Naive thymus-derived CD4-positive, alpha-beta T cell (primary cell): Measurements from ENCODE around the gene KRTCAP2. TPM values are rescaled to one million over a fixed set of nuclear protein-coding genes. Genes with fewer than 3 reads are reported as not detected.

Source experiments
- ATAC-seq: fragments of 150-1000 bp; cut with Tn5 transposase; 2 replicates; pipeline ENCODE4 v1.10.0; 2021; ENCODE audit warnings: mild to moderate bottlenecking, moderate library complexity
- CTCF ChIA-PET: fragments of 350-600 bp; sonication (Branson Sonifier 250); formaldehyde crosslinking; loops from one replicate; lab custom pipeline; 2021; ENCODE audit warnings: antibody characterized with exemption; lab: Charles Lee
- POLR2A ChIA-PET: fragments of 350-600 bp; sonication (Branson Sonifier 250); formaldehyde crosslinking; loops from one replicate; lab custom pipeline; 2021; ENCODE audit warnings: antibody characterized with exemption, inconsistent platforms; lab: Charles Lee
- DNase-seq, 9 donors: peaks; one replicate each; pipeline versions ENCODE4 v3.0.0 to v3.0.0-alpha.2; 2020 to 2022; ENCODE audit warnings: mixed read lengths in 1 of 9
- H3K27ac ChIP-seq: one replicate; pipeline ENCODE4 v1.7.0; 2013; ENCODE audit warnings: mild to moderate bottlenecking, low read depth, low read length, moderate library complexity
- H3K27me3 ChIP-seq, 2 donors: one replicate each; pipeline ENCODE4 v1.7.0; 2013; ENCODE audit warnings: low read length in 2 of 2, mild to moderate bottlenecking in 2 of 2, moderate library complexity in 2 of 2; ENCODE audit not compliant: control insufficient read depth in 2 of 2, insufficient read depth in 2 of 2
- H3K36me3 ChIP-seq, 3 experiments: 1 replicate in 2 of 3; 2 replicates in 1 of 3; pipeline ENCODE4 v1.7.0; 2013; ENCODE audit warnings: low read length in 3 of 3, mild to moderate bottlenecking in 3 of 3, moderate library complexity in 1 of 3; ENCODE audit not compliant: insufficient read depth in 3 of 3, control insufficient read depth in 2 of 3
- H3K4me1 ChIP-seq, 2 donors: one replicate each; pipeline ENCODE4 v1.7.0; 2013; ENCODE audit warnings: low read length in 2 of 2, mild to moderate bottlenecking in 2 of 2, moderate library complexity in 1 of 2; ENCODE audit not compliant: control insufficient read depth in 2 of 2, insufficient read depth in 2 of 2
- H3K4me3 ChIP-seq: 2 replicates; pipeline ENCODE4 v1.7.0; 2013; ENCODE audit warnings: mild to moderate bottlenecking, low read length
- H3K9me3 ChIP-seq, 3 experiments: 1 replicate in 2 of 3; 2 replicates in 1 of 3; pipeline ENCODE4 v1.7.0; 2013; ENCODE audit warnings: low read length in 3 of 3; ENCODE audit not compliant: control insufficient read depth in 2 of 3
- H3K27ac Mint-ChIP-seq, 9 donors: one replicate each; pipeline ENCODE4 v1.8.0; 2020 to 2022; ENCODE audit warnings: mixed read lengths in 9 of 9, mild to moderate bottlenecking in 8 of 9, moderate library complexity in 5 of 9, inconsistent platforms in 2 of 9
- H3K27me3 Mint-ChIP-seq, 5 donors: one replicate each; pipeline ENCODE4 v1.8.0; 2021 to 2022; ENCODE audit warnings: mixed read lengths in 5 of 5, mild to moderate bottlenecking in 1 of 5
- H3K36me3 Mint-ChIP-seq, 5 donors: one replicate each; pipeline ENCODE4 v1.8.0; 2020 to 2022; ENCODE audit warnings: mixed read lengths in 5 of 5, mild to moderate bottlenecking in 3 of 5, inconsistent platforms in 1 of 5
- H3K4me1 Mint-ChIP-seq, 7 donors: one replicate each; pipeline ENCODE4 v1.8.0; 2020 to 2022; ENCODE audit warnings: mixed read lengths in 7 of 7, mild to moderate bottlenecking in 3 of 7, inconsistent platforms in 1 of 7
- H3K4me3 Mint-ChIP-seq, 10 donors: one replicate each; pipeline ENCODE4 v1.8.0; 2020 to 2022; ENCODE audit warnings: mild to moderate bottlenecking in 10 of 10, mixed read lengths in 10 of 10, moderate library complexity in 6 of 10, inconsistent platforms in 2 of 10
- H3K9me3 Mint-ChIP-seq, 11 donors: one replicate each; pipeline ENCODE4 v1.8.0; 2020 to 2022; ENCODE audit warnings: mixed read lengths in 11 of 11, mild to moderate bottlenecking in 4 of 11, inconsistent platforms in 1 of 11, moderate library complexity in 1 of 11
- intact Hi-C, 2 donors: fragments of 100-400 bp; cut with micrococcal nuclease; formaldehyde crosslinking; loops; one replicate each; pipeline ENCODE4 v1.15.1; 2023
- polyA plus RNA-seq, 2 donors: library from polyadenylated mRNA; unstranded; fragments of 300-500 nt; fragmentation: Illumina TruSeq; gene quantifications; one replicate each; pipeline ENCODE4 v1.2.3, GENCODE V29; 2021
- total RNA-seq, 6 experiments: library from RNA in 5 of 6; stranded (reverse) in 5 of 6; gene quantifications; 1 replicate in 5 of 6; 2 replicates in 1 of 6; pipeline ENCODE4 v1.2.3 and lab custom pipeline; 2021 to 2026

KRTCAP2 gene
- total and polyA plus RNA-seq, 7 experiments from 2014 or later, result 97.4 to 469 (median 159) TPM

GRCh38 chr1:155207806-155208540 lies 34.9 kb upstream of the KRTCAP2 start, which contains the start of gene THBS3:
Gene THBS3 (minus strand): TSS chr1:155207897. CDS start chr1:155207876, 21 bp downstream.
- DNase-seq (peak in 1 of 9 donors; percentile 9), ATAC-seq (no peak)
- POLR2A ChIA-PET, result interaction anchor here (0.8 to 5.3 kb wide), 11 partner anchors 11 to 66 kb away, joined by 3 to 63 read pairs (median 5); partner anchors contain the start of gene CLK2
- peaks cover 0 to 1% (median 0%) of the 10 kb centered on the region in 11 donors for H3K9me3 Mint-ChIP-seq
- H3K4me3 Mint-ChIP-seq, result peak within 1 kb of the TSS; percentile 81 to 92 (median 88)
- Histone ChIP-seq H3K4me3 (peak within 1 kb of the TSS; percentile 100), H3K36me3 (peaks cover 0 to 19% (median 0%) of the 10 kb centered on the region in 3 experiments), H3K27ac (peak within 1 kb of the TSS; percentile 100), H3K4me1 (peaks cover 20 to 21% of the 10 kb centered on the region in 2 donors), H3K9me3 (no peaks in the 10 kb centered on the region), H3K27me3 (no peaks in the 10 kb centered on the region)
- peak within 1 kb of the TSS; percentile 92 to 99 (median 96) for H3K27ac Mint-ChIP-seq
- no peaks in the 10 kb centered on the region for H3K27me3 Mint-ChIP-seq
- intact Hi-C loops, result loop anchor here (1.0 to 5.0 kb wide), 10 partner anchors 13 to 391 kb away; partner anchors contain the start of genes CLK2 (in 1 of the 2) and ENTREP3 (in 1 of the 2)
- CTCF ChIA-PET, result interaction anchor here (0.6 to 7.4 kb wide), 17 partner anchors 8 to 1423 kb away, joined by 3 to 86 read pairs (median 5); partner anchors contain the start of gene KRTCAP2
- peaks cover 19 to 30% (median 27%) of the 10 kb centered on the region in 7 donors for H3K4me1 Mint-ChIP-seq
- peaks cover 0 to 4% (median 0%) of the 10 kb centered on the region in 5 donors for H3K36me3 Mint-ChIP-seq

DNA sequence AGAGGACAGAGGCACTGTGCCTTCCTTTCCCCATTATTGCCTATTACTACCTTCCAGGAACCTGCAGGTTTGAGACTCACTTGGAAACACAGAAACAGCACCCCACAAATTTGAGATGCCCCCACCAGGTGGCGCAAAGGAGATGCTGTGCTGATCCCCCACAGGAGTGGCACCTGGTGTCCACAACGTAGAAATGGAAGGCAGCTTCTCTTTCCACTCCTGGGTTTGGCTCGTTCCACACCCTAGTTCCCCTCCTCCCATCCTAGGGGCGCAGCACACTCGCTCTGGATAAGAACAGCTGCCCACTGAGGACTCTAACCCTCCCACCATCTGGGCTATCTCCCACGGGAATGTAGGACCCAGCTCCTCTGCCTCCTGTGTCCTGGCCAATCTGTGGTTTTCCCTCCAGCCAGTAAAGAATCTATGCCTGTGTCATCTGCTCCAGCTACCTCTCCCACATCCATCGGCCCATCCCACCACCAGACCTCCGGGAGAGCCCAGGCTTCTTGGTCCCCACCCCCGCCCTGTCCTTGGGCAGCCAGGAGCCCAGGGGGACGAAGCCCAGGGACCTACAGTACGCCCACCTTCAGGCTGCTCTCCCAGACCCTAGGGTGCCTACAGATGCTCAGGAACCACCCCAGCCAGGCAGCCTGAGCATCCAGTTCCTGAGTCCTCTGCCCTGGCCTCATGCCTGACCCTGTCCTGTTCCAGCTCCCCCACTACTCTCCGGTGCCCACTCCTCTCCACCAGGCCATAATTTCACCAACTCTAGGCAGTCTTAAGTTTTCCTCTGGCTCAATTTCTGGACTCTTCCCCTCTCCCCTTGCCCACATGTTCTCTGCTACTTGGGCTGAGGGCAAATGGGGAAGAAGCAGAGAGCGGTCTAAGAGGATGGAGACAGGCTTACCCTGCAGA lies 34.0 kb upstream of the KRTCAP2 start:
- POLR2A ChIA-PET, result interaction anchor here (0.6 to 5.3 kb wide), 12 partner anchors 11 to 66 kb away, joined by 3 to 63 read pairs (median 4); partner anchors contain the start of gene CLK2

DNA sequence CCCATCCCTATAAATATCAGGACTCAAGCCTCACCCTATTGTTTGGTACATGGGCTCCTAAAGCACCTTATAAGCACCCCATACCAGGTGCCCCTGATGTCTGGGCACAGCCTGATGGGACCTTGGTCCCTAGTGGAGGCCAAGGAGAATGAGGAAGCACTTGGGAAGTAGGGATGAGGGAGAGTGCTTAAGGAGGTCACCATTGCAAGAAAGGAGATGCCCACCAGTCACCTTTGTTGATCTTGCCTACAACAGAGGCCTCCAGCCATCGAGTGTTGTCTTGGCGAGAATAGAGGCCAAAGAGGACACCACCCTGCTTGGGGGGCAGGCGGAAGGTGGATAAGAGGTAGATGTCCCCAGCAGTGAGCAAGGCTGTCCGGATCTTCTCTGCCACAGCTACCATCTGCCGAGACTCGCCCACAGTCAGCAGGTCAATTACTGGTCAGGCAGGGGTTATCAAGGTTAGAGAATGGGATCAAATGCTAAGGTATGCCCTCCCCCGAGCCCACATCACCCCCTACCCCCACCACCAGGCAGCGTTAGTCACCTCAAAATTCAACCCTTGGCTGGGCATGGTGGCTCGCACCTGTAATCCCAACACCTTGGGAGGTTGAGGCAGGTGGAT lies 33.0 kb upstream of the KRTCAP2 start:
- peaks cover 20 to 21% of the 10 kb centered on the region in 2 donors for H3K4me1 ChIP-seq
- Mint-ChIP-seq H3K4me3 (peak overlapping the region in 1 of 10 donors; percentile 7), H3K4me1 (peaks cover 19 to 30% (median 27%) of the 10 kb centered on the region in 7 donors), H3K27me3 (no peaks in the 10 kb centered on the region), H3K36me3 (peaks cover 0 to 3% (median 0%) of the 10 kb centered on the region in 5 donors), H3K9me3 (no peaks in the 10 kb centered on the region), H3K27ac (no peak overlapping the region)
- no peak overlapping the region for H3K27ac ChIP-seq
- ChIA-PET POLR2A (interaction anchor here (1.2 to 5.3 kb wide), 4 partner anchors 13 to 39 kb away, joined by 3 to 63 read pairs (median 7); a partner anchor contains a TSS), CTCF (interaction anchor here (0.6 to 7.4 kb wide), 5 partner anchors 19 to 144 kb away, joined by 3 to 86 read pairs (median 4); no protein-coding TSS in a partner anchor)
- intact Hi-C loops, result loop anchor here in 1 of 2 donors (1.0 to 5.0 kb wide), 3 partner anchors 30 to 393 kb away; partner anchors contain the start of gene ENTREP3
- H3K9me3 ChIP-seq, result no peaks in the 10 kb centered on the region
- no peaks in the 10 kb centered on the region for H3K27me3 ChIP-seq
- H3K4me3 ChIP-seq, result no peak overlapping the region
- DNase-seq, result no peak
- ATAC-seq, result no peak
- H3K36me3 ChIP-seq, result peaks cover 0 to 14% (median 0%) of the 10 kb centered on the region in 3 experiments

More for the DNA sequence above, 34.0 kb upstream of the KRTCAP2 start:
- no peaks in the 10 kb centered on the region for H3K27me3 ChIP-seq
- H3K27ac ChIP-seq, result peak overlapping the region; percentile 100
- peaks cover 20 to 21% of the 10 kb centered on the region in 2 donors for H3K4me1 ChIP-seq
- no peak overlapping the region for H3K4me3 ChIP-seq
- H3K27ac Mint-ChIP-seq, result peak overlapping the region; percentile 81 to 96 (median 92)
- H3K9me3 ChIP-seq, result no peaks in the 10 kb centered on the region
- peak; percentile 49 for ATAC-seq
- H3K4me1 Mint-ChIP-seq, result peaks cover 19 to 30% (median 27%) of the 10 kb centered on the region in 7 donors
- peaks cover 0 to 1% (median 0%) of the 10 kb centered on the region in 11 donors for H3K9me3 Mint-ChIP-seq
- H3K36me3 Mint-ChIP-seq, result peaks cover 0 to 4% (median 0%) of the 10 kb centered on the region in 5 donors
- peaks cover 0 to 18% (median 0%) of the 10 kb centered on the region in 3 experiments for H3K36me3 ChIP-seq
- H3K27me3 Mint-ChIP-seq, result no peaks in the 10 kb centered on the region
- H3K4me3 Mint-ChIP-seq, result peak overlapping the region; percentile 26 to 80 (median 65)
- intact Hi-C loops, result loop anchor here (1.0 to 5.0 kb wide), 7 partner anchors 19 to 392 kb away; partner anchors contain the start of gene ENTREP3 (in 1 of the 2)
- DNase-seq, result peak; percentile 81 to 92 (median 88)
- CTCF ChIA-PET, result interaction anchor here (0.7 to 7.4 kb wide), 15 partner anchors 9 to 386 kb away, joined by 3 to 86 read pairs (median 5); partner anchors contain the start of gene KRTCAP2

DNA sequence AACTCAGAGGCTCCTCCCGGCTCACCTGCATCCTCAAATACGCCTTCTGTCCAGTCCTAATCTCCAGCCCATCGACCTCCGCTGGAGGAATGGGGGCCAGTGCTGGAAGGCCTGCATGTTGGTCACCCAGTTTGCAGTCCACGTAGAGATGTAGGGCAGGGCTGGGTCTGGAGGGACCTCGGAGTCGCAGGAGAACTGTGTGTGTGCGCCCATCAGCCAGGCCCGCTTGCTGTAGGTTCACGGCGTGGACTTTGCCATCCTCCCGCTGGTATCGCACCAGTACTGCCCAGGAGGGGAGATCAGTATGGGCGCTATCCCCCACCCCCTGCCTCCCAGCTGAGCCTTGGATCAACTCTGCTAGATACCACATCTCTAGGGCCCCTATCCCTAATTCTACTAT lies 31.9 kb upstream of the KRTCAP2 start:
- H3K27ac Mint-ChIP-seq, result no peak overlapping the region
- POLR2A ChIA-PET, result interaction anchor here (0.7 to 5.3 kb wide), 3 partner anchors 21 to 251 kb away, joined by 3 to 63 read pairs (median 3); no protein-coding TSS in a partner anchor
- H3K36me3 Mint-ChIP-seq, result peaks cover 0 to 2% (median 0%) of the 10 kb centered on the region in 5 donors
- H3K9me3 Mint-ChIP-seq, result no peaks in the 10 kb centered on the region
- no peaks in the 10 kb centered on the region for H3K27me3 Mint-ChIP-seq
- no peak for ATAC-seq
- DNase-seq, result no peak
- Histone ChIP-seq H3K4me1 (peaks cover 20 to 21% of the 10 kb centered on the region in 2 donors), H3K36me3 (peaks cover 0 to 7% (median 0%) of the 10 kb centered on the region in 3 experiments), H3K4me3 (no peak overlapping the region), H3K9me3 (no peaks in the 10 kb centered on the region), H3K27ac (no peak overlapping the region), H3K27me3 (no peaks in the 10 kb centered on the region)
- intact Hi-C loops, result loop anchor here in 1 of 2 donors (5.0 kb wide), 1 partner anchor 52 kb away; the partner anchor contains the start of gene ENTREP3
- CTCF ChIA-PET, result interaction anchor here (1.1 to 7.4 kb wide), 4 partner anchors 12 to 143 kb away, joined by 3 to 86 read pairs (median 6); no protein-coding TSS in a partner anchor
- H3K4me1 Mint-ChIP-seq, result peaks cover 19 to 27% (median 23%) of the 10 kb centered on the region in 7 donors
- H3K4me3 Mint-ChIP-seq, result no peak overlapping the region

DNA sequence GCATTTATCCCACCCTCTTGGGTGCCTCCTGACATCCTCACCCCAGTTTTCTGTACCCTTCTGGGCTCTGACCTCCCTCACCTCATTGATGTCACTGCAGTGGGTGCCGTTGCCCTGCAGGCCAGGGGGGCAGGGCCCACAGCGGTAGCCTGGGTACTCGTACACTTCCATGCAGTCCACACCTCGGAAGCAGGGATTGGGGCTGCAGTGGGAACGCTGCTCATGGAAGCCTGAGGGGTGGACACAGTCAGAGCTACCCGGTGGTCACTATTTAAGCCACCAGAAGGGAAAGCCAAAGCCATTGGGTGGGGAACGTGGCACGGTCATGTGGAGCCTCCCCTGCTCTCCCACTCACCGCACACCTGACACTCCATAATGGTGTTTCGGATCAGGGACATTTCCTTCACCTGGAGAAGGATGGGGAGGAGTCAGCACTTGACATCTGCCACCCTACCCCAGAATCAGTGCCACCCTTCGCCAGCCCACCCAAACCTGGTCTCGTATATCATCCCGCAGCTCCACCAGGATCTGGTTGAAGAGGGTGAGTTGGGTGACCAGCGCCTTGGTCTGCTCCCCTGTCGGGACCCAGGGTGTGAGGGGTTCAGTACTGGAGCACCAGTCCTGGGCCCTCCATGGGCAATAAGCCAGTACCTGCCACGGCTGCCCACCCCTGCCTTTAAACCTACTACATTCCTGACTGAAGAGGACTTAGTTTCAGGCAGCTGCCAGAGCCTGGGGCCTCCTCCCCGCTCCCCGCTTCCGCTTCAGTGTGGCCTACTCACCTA lies 29.8 kb upstream of the KRTCAP2 start:
- Histone ChIP-seq H3K4me3 (no peak overlapping the region), H3K4me1 (peaks cover 10% of the 10 kb centered on the region in 2 donors), H3K36me3 (no peaks in the 10 kb centered on the region), H3K27me3 (no peaks in the 10 kb centered on the region), H3K27ac (no peak overlapping the region), H3K9me3 (no peaks in the 10 kb centered on the region)
- Mint-ChIP-seq H3K9me3 (no peaks in the 10 kb centered on the region), H3K27ac (no peak overlapping the region), H3K4me1 (peaks cover 10 to 16% (median 12%) of the 10 kb centered on the region in 7 donors), H3K27me3 (no peaks in the 10 kb centered on the region), H3K4me3 (no peak overlapping the region), H3K36me3 (peaks cover 0 to 5% (median 0%) of the 10 kb centered on the region in 5 donors)
- ATAC-seq, result no peak
- ChIA-PET POLR2A (interaction anchor here (1.3 to 1.6 kb wide), 2 partner anchors 9 to 26 kb away, joined by 4 to 7 read pairs; no protein-coding TSS in a partner anchor), CTCF (interaction anchor here (1.5 kb wide), 1 partner anchor 24 kb away, joined by 6 read pairs; no protein-coding TSS in a partner anchor)
- DNase-seq, result no peak
- intact Hi-C loops, result no loop called here
